HepG2 (cell line): ENCODE data around the gene BDNF. TPM values are rescaled to one million over a fixed set of nuclear protein-coding genes. Genes with fewer than 3 reads are reported as not detected.

Source experiments
- ATAC-seq: fragments of 200-7000 bp; cut with Tn5 transposase; 3 replicates; pipeline ENCODE4 v1.9.1; 2020; ENCODE audit warnings: mild to moderate bottlenecking, moderate library complexity
- BruUV-seq: library from RNA; stranded (reverse); fragments of 400-500 nt; replicated peaks from 2 replicates; lab custom pipeline; 2021; lab: Mats Ljungman, UMichigan
- CTCF ChIA-PET: fragments of 300-600 bp; formaldehyde crosslinking; extraction: SDS; loops from one replicate; lab custom pipeline; 2021; ENCODE audit warnings: low total read pairs, inconsistent platforms, low intra/inter-chr PET ratio; lab: Yijun Ruan, JAX
- POLR2A ChIA-PET: fragments of 350-600 bp; sonication (Branson Sonifier 250); formaldehyde crosslinking; loops from one replicate; lab custom pipeline; 2020; ENCODE audit warnings: antibody characterized with exemption, inconsistent platforms; lab: Yijun Ruan, JAX
- DNase-seq: peaks from one replicate; pipeline ENCODE4 v3.0.0-alpha.2; 2015; ENCODE audit warnings: low spot score
- FAIRE-seq: peaks from 3 replicates; lab custom pipeline; 2011; peaks lifted over from hg19 to GRCh38; lab: Jason Lieb, UNC
- H2AFZ ChIP-seq: one replicate; pipeline ENCODE4 v1.6.1; 2011; ENCODE audit warnings: low read length, inconsistent platforms
- H3K27ac ChIP-seq: fragments of 300-600 bp; 3 replicates; pipeline ENCODE4 v1.8.0; 2011; ENCODE audit warnings: mixed run types, mild to moderate bottlenecking, mixed read lengths, low read length, inconsistent platforms; ENCODE audit not compliant: insufficient read depth; ENCODE audit errors: extremely low read length
- H3K27me3 ChIP-seq, 2 experiments: fragments of 200-600 bp in 1 of 2; 2 replicates in 1 of 2; 3 replicates in 1 of 2; pipeline versions ENCODE4 v1.6.0 to v1.8.0; 2011; ENCODE audit warnings: low read length in 2 of 2, mild to moderate bottlenecking in 2 of 2, moderate library complexity in 2 of 2, inconsistent platforms in 1 of 2; ENCODE audit not compliant: insufficient read depth in 2 of 2, control insufficient read depth in 1 of 2
- H3K36me3 ChIP-seq, 2 experiments: fragments of 200-600 bp in 1 of 2; replicated peaks in 1 of 2; 2 replicates in 1 of 2; 3 replicates in 1 of 2; pipeline versions ENCODE4 v1.5.1 to v1.8.0; 2011; ENCODE audit warnings: low read length in 2 of 2, inconsistent platforms in 1 of 2; ENCODE audit not compliant: insufficient read depth in 2 of 2, control insufficient read depth in 1 of 2
- H3K4me1 ChIP-seq: 2 replicates; pipeline ENCODE4 v1.5.1; 2012; ENCODE audit warnings: low read length, inconsistent platforms; ENCODE audit not compliant: insufficient read depth
- H3K4me2 ChIP-seq: 2 replicates; pipeline ENCODE4 v1.6.0; 2011; ENCODE audit warnings: low read depth, low read length, inconsistent platforms
- H3K4me3 ChIP-seq, 3 experiments: fragments of 200-600 bp in 1 of 3; sonication (generic), shearing (Covaris generic) in 1 of 3; replicated peaks in 1 of 3; 2 replicates each; pipeline ENCODE4 v1.5.1; 2011 to 2016; ENCODE audit warnings: low read length in 3 of 3, inconsistent platforms in 2 of 3, low read depth in 2 of 3, mild to moderate bottlenecking in 2 of 3, control low read depth in 1 of 3, mixed read lengths in 1 of 3; ENCODE audit not compliant: insufficient read depth in 1 of 3
- H3K79me2 ChIP-seq: one replicate; pipeline ENCODE4 v1.6.1; 2011; ENCODE audit warnings: low read length, inconsistent platforms; ENCODE audit not compliant: insufficient read depth
- H3K9ac ChIP-seq: 2 replicates; pipeline ENCODE4 v1.6.0; 2011; ENCODE audit warnings: mild to moderate bottlenecking, low read depth, low read length, inconsistent platforms; ENCODE audit not compliant: insufficient read depth
- H3K9me3 ChIP-seq: 2 replicates; pipeline ENCODE4 v1.5.1; 2012; ENCODE audit warnings: mild to moderate bottlenecking, low read length
- H4K20me1 ChIP-seq: 2 replicates; pipeline ENCODE4 v1.6.0; 2011; ENCODE audit warnings: inconsistent platforms, mild to moderate bottlenecking, low read length, moderate library complexity; ENCODE audit not compliant: insufficient read depth
- HMGA1 ChIP-seq: sonication (generic); formaldehyde crosslinking; conservative IDR thresholded peaks from 2 replicates; pipeline ENCODE4 v1.4.0; 2020; ENCODE audit warnings: missing genetic modification reagents
- MZF1 ChIP-seq: sonication (generic); formaldehyde crosslinking; IDR thresholded peaks from 2 replicates; pipeline ENCODE4 v1.8.1; 2023; ENCODE audit warnings: mild to moderate bottlenecking, missing genetic modification reagents, borderline replicate concordance
- NFATC3 ChIP-seq: sonication (generic); formaldehyde crosslinking; IDR thresholded peaks from 2 replicates; pipeline ENCODE4 v1.5.1; 2020; ENCODE audit warnings: mild to moderate bottlenecking, missing genetic modification reagents
- NR2F2 ChIP-seq: IDR thresholded peaks from 2 replicates; pipeline ENCODE4 v1.6.1; 2012; ENCODE audit warnings: low read depth, inconsistent platforms, borderline replicate concordance
- SMARCC2 ChIP-seq: fragments of 450-650 bp; IDR thresholded peaks from 2 replicates; pipeline ENCODE4 v1.6.1; 2017; ENCODE audit warnings: antibody characterized with exemption, mild to moderate bottlenecking
- SRSF4 ChIP-seq: fragments of 200-400 bp; formaldehyde crosslinking; IDR thresholded peaks from one replicate; pipeline ENCODE4 v1.6.1; 2018; ENCODE audit warnings: mild to moderate bottlenecking, low read depth, low read length, moderate library complexity; ENCODE audit not compliant: poor library complexity, severe bottlenecking
- ZKSCAN1 ChIP-seq: fragments of 150-350 bp; IDR thresholded peaks from 2 replicates; pipeline ENCODE4 v1.6.1; 2014; ENCODE audit warnings: low read length
- ZNF143 ChIP-seq: sonication (generic); formaldehyde crosslinking; IDR thresholded peaks from 2 replicates; pipeline ENCODE4 v1.4.0; 2020; ENCODE audit warnings: missing genetic modification reagents
- ZNF17 ChIP-seq: sonication (generic); formaldehyde crosslinking; IDR thresholded peaks from 2 replicates; pipeline ENCODE4 v1.5.0; 2020; ENCODE audit warnings: mild to moderate bottlenecking, missing genetic modification reagents
- ZNF30 ChIP-seq: sonication (generic); formaldehyde crosslinking; IDR thresholded peaks from 2 replicates; pipeline ENCODE4 v1.5.0; 2020; ENCODE audit warnings: mild to moderate bottlenecking, missing genetic modification reagents
- ZZZ3 ChIP-seq: sonication (generic); formaldehyde crosslinking; IDR thresholded peaks from 2 replicates; pipeline ENCODE4 v1.4.0; 2020; ENCODE audit warnings: missing genetic modification reagents, mild to moderate bottlenecking, borderline replicate concordance
- WGBS: methylation state at CpG from one replicate; pipeline ENCODE4 v1.1.6; 2017; ENCODE audit warnings: low lambda C conversion rate; 5-methylcytosine and 5-hydroxymethylcytosine counted together
- in situ Hi-C: cut with HindIII; loops from 2 replicates; pipeline ENCODE4 v1.10.0; 2017; ENCODE audit warnings: low pct_unique_long_range_greater_than_20kb; ENCODE audit not compliant: extremely low pct_ligation_motif_present
- intact Hi-C: fragments of 100-400 bp; cut with micrococcal nuclease; formaldehyde crosslinking; loops from one replicate; pipeline ENCODE4 v1.10.0; 2022; ENCODE audit not compliant: unreplicated experiment
- polyA plus RNA-seq, 8 experiments: library from polyadenylated mRNA; depleted of rRNA in 3 of 8; stranded (reverse) in 7 of 8; unstranded in 1 of 8; fragments of >200 nt; fragmentation: Illumina TruSeq in 4 of 8; extraction: Trizol in 4 of 8; gene quantifications; 2 replicates each; pipeline versions ENCODE4 v1.2.1 to v1.2.3, GENCODE V29; 2011 to 2016; ENCODE audit warnings: low read depth in 4 of 8, missing spikeins in 1 of 8, mixed read lengths in 1 of 8; ENCODE audit not compliant: insufficient read depth in 1 of 8
- total RNA-seq, 5 experiments: library from RNA; depleted of rRNA; stranded (reverse); fragments of >200 nt; fragmentation: Illumina TruSeq; extraction: Trizol; gene quantifications; 2 replicates each; pipeline ENCODE4 v1.2.3, GENCODE V29; 2016; ENCODE audit warnings: low read depth in 1 of 5
- TF ChIP-seq, protein P1 (sequence below): sonication (generic); formaldehyde crosslinking; conservative IDR thresholded peaks from 2 replicates; pipeline ENCODE4 v1.4.0; 2020; ENCODE audit warnings: missing genetic modification reagents
- TF ChIP-seq, protein P2 (sequence below): sonication (generic); formaldehyde crosslinking; IDR thresholded peaks from 2 replicates; pipeline ENCODE4 v1.4.0; 2020; ENCODE audit warnings: mild to moderate bottlenecking, low read depth, missing genetic modification reagents
- TF ChIP-seq, protein P3 (sequence below): sonication (generic); formaldehyde crosslinking; IDR thresholded peaks from 2 replicates; pipeline ENCODE4 v1.4.0; 2020; ENCODE audit warnings: mild to moderate bottlenecking, missing genetic modification reagents

BDNF gene
- total and polyA plus RNA-seq, 2 of the 13 experiments (the other 11 are each of a cell fraction or from before 2014, with no cell fraction given), result 0.02 TPM; not detected in 1

DNA sequence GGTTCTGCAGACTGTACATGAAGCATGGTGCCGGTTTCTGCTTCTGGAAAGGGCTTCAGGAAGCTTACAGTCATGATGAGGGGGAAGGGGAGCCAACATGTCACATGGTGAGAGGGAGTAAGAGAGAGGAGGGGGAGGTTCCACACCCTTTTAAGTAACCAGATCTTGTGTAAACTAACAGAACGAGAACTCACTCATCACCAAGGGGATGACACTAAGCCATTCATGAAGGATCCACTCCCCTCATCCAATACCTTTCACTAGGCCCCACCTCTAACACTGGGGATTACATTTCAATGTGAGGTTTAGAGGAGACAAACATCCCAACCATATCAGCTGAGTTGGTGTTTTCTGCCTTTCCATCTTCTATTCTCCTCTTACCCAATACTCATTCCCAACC, 83.5 kb downstream of the BDNF start (continued):
- TF ChIP-seq, protein P1, sequence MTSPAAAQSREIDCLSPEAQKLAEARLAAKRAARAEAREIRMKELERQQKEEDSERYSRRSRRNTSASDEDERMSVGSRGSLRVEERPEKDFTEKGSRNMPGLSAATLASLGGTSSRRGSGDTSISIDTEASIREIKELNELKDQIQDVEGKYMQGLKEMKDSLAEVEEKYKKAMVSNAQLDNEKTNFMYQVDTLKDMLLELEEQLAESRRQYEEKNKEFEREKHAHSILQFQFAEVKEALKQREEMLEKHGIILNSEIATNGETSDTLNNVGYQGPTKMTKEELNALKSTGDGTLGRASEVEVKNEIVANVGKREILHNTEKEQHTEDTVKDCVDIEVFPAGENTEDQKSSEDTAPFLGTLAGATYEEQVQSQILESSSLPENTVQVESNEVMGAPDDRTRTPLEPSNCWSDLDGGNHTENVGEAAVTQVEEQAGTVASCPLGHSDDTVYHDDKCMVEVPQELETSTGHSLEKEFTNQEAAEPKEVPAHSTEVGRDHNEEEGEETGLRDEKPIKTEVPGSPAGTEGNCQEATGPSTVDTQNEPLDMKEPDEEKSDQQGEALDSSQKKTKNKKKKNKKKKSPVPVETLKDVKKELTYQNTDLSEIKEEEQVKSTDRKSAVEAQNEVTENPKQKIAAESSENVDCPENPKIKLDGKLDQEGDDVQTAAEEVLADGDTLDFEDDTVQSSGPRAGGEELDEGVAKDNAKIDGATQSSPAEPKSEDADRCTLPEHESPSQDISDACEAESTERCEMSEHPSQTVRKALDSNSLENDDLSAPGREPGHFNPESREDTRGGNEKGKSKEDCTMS (CRISPR knock-in tag), result no peak
- TF ChIP-seq ZNF17 (CRISPR knock-in tag), result no peak
- TF ChIP-seq, protein P2, sequence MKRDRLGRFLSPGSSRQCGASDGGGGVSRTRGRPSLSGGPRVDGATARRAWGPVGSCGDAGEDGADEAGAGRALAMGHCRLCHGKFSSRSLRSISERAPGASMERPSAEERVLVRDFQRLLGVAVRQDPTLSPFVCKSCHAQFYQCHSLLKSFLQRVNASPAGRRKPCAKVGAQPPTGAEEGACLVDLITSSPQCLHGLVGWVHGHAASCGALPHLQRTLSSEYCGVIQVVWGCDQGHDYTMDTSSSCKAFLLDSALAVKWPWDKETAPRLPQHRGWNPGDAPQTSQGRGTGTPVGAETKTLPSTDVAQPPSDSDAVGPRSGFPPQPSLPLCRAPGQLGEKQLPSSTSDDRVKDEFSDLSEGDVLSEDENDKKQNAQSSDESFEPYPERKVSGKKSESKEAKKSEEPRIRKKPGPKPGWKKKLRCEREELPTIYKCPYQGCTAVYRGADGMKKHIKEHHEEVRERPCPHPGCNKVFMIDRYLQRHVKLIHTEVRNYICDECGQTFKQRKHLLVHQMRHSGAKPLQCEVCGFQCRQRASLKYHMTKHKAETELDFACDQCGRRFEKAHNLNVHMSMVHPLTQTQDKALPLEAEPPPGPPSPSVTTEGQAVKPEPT (CRISPR knock-in tag), result no peak
- TF ChIP-seq ZNF143 (CRISPR knock-in tag), result no peak
- TF ChIP-seq HMGA1 (CRISPR knock-in tag), result no peak

DNA sequence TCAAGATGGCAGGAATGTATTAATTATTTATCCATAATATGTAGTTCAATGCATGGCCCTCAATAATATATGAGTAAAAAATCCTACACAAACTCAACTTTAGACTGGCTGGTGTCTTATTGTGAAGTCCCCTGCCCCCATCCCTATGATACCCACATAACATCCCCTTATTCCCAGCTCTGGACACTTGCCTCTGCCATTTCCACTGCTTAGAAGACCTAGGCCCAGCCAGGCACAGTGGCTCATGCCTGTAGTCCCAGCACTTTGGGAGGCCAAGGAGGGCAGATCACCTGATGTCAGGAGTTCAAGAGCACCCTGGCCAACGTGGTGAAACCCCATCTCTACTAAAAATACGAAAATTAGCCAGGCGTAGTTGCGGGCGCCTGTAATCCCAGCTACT, 84.4 kb downstream of the BDNF start:
- FAIRE-seq, result no peak
- Histone ChIP-seq H3K4me3 (no peak overlapping the region), H4K20me1 (no peaks in the 10 kb centered on the region), H3K9ac (no peak overlapping the region), H3K36me3 (no peaks in the 10 kb centered on the region), H3K27me3 (no peaks in the 10 kb centered on the region; a peak in 1 of 5 replicates), H3K79me2 (no peaks in the 10 kb centered on the region), H3K4me1 (no peaks in the 10 kb centered on the region), H3K27ac (no peak overlapping the region), H3K9me3 (no peaks in the 10 kb centered on the region), H2AFZ (no peak overlapping the region), H3K4me2 (no peak overlapping the region)
- TF ChIP-seq ZNF30 (CRISPR knock-in tag), result no peak
- TF ChIP-seq NR2F2, result no peak
- TF ChIP-seq ZZZ3 (CRISPR knock-in tag), result no peak
- TF ChIP-seq MZF1, result no peak
- TF ChIP-seq ZKSCAN1, result no peak
- no peak for TF ChIP-seq NFATC3
- TF ChIP-seq, protein P3, sequence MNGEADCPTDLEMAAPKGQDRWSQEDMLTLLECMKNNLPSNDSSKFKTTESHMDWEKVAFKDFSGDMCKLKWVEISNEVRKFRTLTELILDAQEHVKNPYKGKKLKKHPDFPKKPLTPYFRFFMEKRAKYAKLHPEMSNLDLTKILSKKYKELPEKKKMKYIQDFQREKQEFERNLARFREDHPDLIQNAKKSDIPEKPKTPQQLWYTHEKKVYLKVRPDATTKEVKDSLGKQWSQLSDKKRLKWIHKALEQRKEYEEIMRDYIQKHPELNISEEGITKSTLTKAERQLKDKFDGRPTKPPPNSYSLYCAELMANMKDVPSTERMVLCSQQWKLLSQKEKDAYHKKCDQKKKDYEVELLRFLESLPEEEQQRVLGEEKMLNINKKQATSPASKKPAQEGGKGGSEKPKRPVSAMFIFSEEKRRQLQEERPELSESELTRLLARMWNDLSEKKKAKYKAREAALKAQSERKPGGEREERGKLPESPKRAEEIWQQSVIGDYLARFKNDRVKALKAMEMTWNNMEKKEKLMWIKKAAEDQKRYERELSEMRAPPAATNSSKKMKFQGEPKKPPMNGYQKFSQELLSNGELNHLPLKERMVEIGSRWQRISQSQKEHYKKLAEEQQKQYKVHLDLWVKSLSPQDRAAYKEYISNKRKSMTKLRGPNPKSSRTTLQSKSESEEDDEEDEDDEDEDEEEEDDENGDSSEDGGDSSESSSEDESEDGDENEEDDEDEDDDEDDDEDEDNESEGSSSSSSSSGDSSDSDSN (CRISPR knock-in tag), result no peak
- TF ChIP-seq SMARCC2, result no peak
- no peak for TF ChIP-seq SRSF4
- WGBS, result 93% methylated on average over 3 of the region's 5 CpGs
- POLR2A ChIA-PET, result no interaction called here
- in situ Hi-C loops, result no loop called here
- no peak for ATAC-seq
- BruUV-seq, result no TSS peak
- intact Hi-C loops, result no loop called here
- CTCF ChIA-PET, result no interaction called here
- DNase-seq, result no peak
